ENCODE results near the gene GLS. TPM values are rescaled to one million over a fixed set of nuclear protein-coding genes. Genes with fewer than 3 reads are reported as not detected.
A peak's percentile ranks its signal among the peaks of the same experiment; 100 is the strongest.

GLS gene
- total and polyA plus RNA-seq, 2 of the 13 experiments (the other 11 are each of a cell fraction or from before 2014, with no cell fraction given) = 78.6 to 183 TPM

DNA sequence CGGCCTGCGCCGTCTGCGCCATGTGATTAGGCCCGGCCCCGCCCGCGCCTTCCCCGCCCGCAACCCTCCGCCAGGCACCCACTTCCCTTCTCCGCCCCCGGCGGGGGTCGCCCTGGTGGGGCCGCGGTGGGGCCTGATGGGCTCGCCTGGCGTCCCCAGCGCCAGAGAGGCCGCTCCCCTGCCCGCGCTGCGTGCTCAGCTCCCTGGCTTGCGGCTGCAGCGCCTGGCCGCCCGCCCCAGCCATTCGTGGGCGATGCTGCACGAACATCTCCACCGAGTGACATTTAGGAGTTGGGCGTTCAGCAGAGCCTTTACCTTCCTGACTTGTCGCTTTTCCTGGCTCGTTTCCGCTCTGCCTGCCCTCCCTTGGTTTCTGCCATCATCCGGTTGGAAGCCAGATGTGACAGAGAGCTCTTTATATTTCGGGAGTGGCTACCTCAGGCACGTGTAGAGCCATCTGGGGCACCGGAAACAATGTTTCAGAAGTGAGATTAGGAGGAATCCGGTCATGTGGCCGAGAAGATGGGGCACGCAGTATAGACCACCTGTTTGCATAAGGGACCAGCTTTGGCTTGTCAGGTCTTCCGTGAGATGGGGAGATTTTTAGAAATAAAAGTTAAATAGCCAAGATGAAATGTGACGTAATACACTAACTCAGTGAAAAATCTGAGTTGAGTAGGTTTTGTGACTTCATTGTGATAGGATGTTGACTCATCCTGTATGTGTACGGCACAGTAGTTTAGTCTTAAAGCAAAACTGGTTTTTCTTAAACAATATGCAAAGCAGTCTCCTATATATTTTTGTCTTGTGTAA, 1.2 kb downstream of the GLS start (continued):
- TF ChIP-seq, protein P1, sequence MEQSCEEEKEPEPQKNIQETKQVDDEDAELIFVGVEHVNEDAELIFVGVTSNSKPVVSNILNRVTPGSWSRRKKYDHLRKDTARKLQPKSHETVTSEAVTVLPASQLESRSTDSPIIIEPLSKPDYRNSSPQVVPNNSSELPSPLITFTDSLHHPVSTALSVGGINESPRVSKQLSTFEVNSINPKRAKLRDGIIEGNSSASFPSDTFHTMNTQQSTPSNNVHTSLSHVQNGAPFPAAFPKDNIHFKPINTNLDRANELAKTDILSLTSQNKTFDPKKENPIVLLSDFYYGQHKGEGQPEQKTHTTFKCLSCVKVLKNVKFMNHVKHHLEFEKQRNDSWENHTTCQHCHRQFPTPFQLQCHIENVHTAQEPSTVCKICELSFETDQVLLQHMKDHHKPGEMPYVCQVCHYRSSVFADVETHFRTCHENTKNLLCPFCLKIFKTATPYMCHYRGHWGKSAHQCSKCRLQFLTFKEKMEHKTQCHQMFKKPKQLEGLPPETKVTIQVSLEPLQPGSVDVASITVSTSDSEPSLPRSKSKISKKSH (CRISPR knock-in tag; IDR thresholded peaks at IDR 0.05; ENCODE audit: borderline replicate concordance) = peak; percentile 60; the same call in 1 of the 2 replicates
- no peak for TF ChIP-seq FIP1L1 (IDR thresholded peaks at IDR 0.05; ENCODE audit: borderline replicate concordance, insufficient read depth, low read depth, low read length)
- 0 out of 2 replicates have a peak, but pooled peaks have one; percentile 20 for TF ChIP-seq ZNF234 (CRISPR knock-in tag; conservative IDR thresholded peaks at IDR 0.05)
- peak; percentile 74 for TF ChIP-seq HDAC1 (CRISPR knock-in tag; IDR thresholded peaks at IDR 0.05)
- peak; percentile 88 for TF ChIP-seq DMAP1 (CRISPR knock-in tag; IDR thresholded peaks at IDR 0.05)
- no peak; the same call in 1 of the 2 replicates for TF ChIP-seq NCOA2 (CRISPR knock-in tag; IDR thresholded peaks at IDR 0.05)
- TF ChIP-seq ETV5 (CRISPR knock-in tag; IDR thresholded peaks at IDR 0.05; ENCODE audit: borderline replicate concordance) = peak; percentile 98
- no peak for TF ChIP-seq CENPX (CRISPR knock-in tag; IDR thresholded peaks at IDR 0.05)
- TF ChIP-seq ZNF30 (CRISPR knock-in tag; IDR thresholded peaks at IDR 0.05) = no peak
- TF ChIP-seq ZNF772 (CRISPR knock-in tag; IDR thresholded peaks at IDR 0.05) = no peak; the same call in 1 of the 2 replicates
- TF ChIP-seq SIN3A (IDR thresholded peaks at IDR 0.05; ENCODE audit: borderline replicate concordance, low read depth, low read length) = peak; percentile 66; the same call in 1 of the 2 replicates
- TF ChIP-seq XBP1 (CRISPR knock-in tag; IDR thresholded peaks at IDR 0.05) = no peak
- no peak for TF ChIP-seq SIX1 (CRISPR knock-in tag; IDR thresholded peaks at IDR 0.05; ENCODE audit: borderline replicate concordance)
- TF ChIP-seq ZNF451 (CRISPR knock-in tag; IDR thresholded peaks at IDR 0.05) = no peak
- TF ChIP-seq, protein P2, sequence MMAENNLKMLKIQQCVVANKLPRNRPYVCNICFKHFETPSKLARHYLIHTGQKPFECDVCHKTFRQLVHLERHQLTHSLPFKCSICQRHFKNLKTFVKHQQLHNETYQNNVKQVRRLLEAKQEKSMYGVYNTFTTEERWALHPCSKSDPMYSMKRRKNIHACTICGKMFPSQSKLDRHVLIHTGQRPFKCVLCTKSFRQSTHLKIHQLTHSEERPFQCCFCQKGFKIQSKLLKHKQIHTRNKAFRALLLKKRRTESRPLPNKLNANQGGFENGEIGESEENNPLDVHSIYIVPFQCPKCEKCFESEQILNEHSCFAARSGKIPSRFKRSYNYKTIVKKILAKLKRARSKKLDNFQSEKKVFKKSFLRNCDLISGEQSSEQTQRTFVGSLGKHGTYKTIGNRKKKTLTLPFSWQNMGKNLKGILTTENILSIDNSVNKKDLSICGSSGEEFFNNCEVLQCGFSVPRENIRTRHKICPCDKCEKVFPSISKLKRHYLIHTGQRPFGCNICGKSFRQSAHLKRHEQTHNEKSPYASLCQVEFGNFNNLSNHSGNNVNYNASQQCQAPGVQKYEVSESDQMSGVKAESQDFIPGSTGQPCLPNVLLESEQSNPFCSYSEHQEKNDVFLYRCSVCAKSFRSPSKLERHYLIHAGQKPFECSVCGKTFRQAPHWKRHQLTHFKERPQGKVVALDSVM (CRISPR knock-in tag; IDR thresholded peaks at IDR 0.05) = peak; percentile 27; the same call in 1 of the 2 replicates
- TF ChIP-seq, protein P3, sequence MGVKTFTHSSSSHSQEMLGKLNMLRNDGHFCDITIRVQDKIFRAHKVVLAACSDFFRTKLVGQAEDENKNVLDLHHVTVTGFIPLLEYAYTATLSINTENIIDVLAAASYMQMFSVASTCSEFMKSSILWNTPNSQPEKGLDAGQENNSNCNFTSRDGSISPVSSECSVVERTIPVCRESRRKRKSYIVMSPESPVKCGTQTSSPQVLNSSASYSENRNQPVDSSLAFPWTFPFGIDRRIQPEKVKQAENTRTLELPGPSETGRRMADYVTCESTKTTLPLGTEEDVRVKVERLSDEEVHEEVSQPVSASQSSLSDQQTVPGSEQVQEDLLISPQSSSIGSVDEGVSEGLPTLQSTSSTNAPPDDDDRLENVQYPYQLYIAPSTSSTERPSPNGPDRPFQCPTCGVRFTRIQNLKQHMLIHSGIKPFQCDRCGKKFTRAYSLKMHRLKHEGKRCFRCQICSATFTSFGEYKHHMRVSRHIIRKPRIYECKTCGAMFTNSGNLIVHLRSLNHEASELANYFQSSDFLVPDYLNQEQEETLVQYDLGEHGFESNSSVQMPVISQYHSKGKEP (CRISPR knock-in tag; IDR thresholded peaks at IDR 0.05) = no peak
- no peak for TF ChIP-seq HINFP (CRISPR knock-in tag; IDR thresholded peaks at IDR 0.05; ENCODE audit: low read depth)
- TF ChIP-seq ZNF556 (CRISPR knock-in tag; IDR thresholded peaks at IDR 0.05; ENCODE audit: borderline replicate concordance) = peak; percentile 73; the same call in 1 of the 2 replicates

Measured in HepG2 (cell line).